ENCODE measurements around the gene STK24. TPM values are rescaled to one million over a fixed set of nuclear protein-coding genes. Genes with fewer than 3 reads are reported as not detected.

Gene STK24
- total RNA-seq, 1 experiment from 2014 or later = 84.8 TPM

DNA sequence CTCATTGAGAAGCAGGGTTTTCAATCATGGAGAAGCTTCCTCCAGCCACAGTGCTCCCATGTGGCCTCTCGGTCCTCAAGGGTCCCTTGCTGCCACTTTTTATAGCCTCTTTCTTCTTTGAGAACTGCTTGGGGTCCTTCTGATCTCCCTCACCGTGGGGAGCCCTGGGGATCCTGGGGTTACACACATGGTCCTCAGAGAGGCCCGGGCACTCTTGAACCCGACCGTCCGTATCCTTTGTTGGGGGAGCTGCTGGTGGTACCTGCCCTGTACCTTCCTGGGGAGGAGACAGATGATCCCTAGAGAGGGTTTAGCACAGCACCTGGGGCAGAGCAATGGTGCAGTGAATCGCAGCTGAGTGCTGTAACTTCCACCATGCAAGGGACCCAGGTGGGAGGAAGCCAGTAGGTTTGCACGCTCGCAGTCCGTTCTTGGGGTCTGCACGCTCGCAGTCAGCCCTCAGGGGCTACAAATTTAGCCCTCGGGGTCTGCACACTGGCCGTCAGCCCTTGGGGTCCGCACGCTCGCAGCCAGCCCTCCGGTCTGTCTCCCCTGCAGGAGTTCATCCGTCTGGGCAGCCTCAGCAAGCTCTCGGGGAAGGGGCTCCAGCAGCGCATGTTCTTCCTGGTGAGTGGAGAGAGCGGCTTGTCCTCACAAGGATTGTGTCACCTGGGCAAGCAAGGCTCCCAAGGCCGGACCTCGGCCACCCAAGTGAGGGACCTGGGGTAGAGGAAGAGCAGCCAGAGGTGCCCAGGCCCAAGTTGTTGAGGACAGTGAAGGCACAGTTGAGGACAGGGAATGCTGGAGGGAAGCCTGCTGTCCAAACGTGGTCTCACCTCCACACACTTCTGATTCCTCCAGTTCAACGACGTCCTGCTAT is 138.4 kb downstream of the STK24 start:
- H3K9me3 ChIP-seq (ENCODE audit: low read depth, low read length, poor library complexity, severe bottlenecking) = no peaks in the 10 kb centered on the region
- no TSS peak for BruUV-seq (replicated peaks)
- H3K4me1 ChIP-seq (ENCODE audit: insufficient read depth, low read length, poor library complexity, severe bottlenecking) = no peaks in the 10 kb centered on the region
- no peak overlapping the region for H3K27ac ChIP-seq (ENCODE audit: low read depth, low read length, poor library complexity, severe bottlenecking)
- H3K36me3 ChIP-seq (ENCODE audit: insufficient read depth, low read length, poor library complexity, severe bottlenecking) = peaks cover 10% of the 10 kb centered on the region
- TF ChIP-seq CTCF (conservative IDR thresholded peaks at IDR 0.05; ENCODE audit: low read depth, low read length) (no peak), EZH2 (IDR thresholded peaks at IDR 0.05; ENCODE audit: borderline replicate concordance, low read depth, low read length, poor library complexity, severe bottlenecking) (no peak)
- H3K27me3 ChIP-seq (replicated peaks; ENCODE audit: insufficient read depth, low read depth, low read length, poor library complexity) = no peaks in the 10 kb centered on the region
- DNase-seq (ENCODE audit: low spot score) = no peak
- POLR2A ChIA-PET (ENCODE audit: low non-redundant PET) = interaction anchor here (0.6 kb wide), 1 partner anchor 491 kb away, joined by 3 read pairs; no protein-coding TSS in a partner anchor
- H3K4me3 ChIP-seq (ENCODE audit: low read depth, low read length, poor library complexity, severe bottlenecking) = no peak overlapping the region
- intact Hi-C loops (cut with micrococcal nuclease; ENCODE audit: unreplicated experiment) = loop anchor here (10.0 kb wide), 1 partner anchor 584 kb away; no protein-coding TSS in a partner anchor
- CTCF ChIA-PET = no interaction called here

GRCh38 chr13:98436233-98436910 is 140.5 kb downstream of the STK24 start:
- Histone ChIP-seq H3K9me3 (ENCODE audit: low read depth, low read length, poor library complexity, severe bottlenecking) (no peaks in the 10 kb centered on the region), H3K27me3 (replicated peaks; ENCODE audit: insufficient read depth, low read depth, low read length, poor library complexity) (no peaks in the 10 kb centered on the region), H3K36me3 (ENCODE audit: insufficient read depth, low read length, poor library complexity, severe bottlenecking) (peaks cover 9% of the 10 kb centered on the region), H3K4me1 (ENCODE audit: insufficient read depth, low read length, poor library complexity, severe bottlenecking) (no peaks in the 10 kb centered on the region), H3K4me3 (ENCODE audit: low read depth, low read length, poor library complexity, severe bottlenecking) (no peak overlapping the region), H3K27ac (ENCODE audit: low read depth, low read length, poor library complexity, severe bottlenecking) (no peak overlapping the region)
- no peak for DNase-seq (ENCODE audit: low spot score)
- POLR2A ChIA-PET (ENCODE audit: low non-redundant PET) = no interaction called here
- CTCF ChIA-PET = no interaction called here
- intact Hi-C loops (cut with micrococcal nuclease; ENCODE audit: unreplicated experiment) = loop anchor here (10.0 kb wide), 1 partner anchor 582 kb away; no protein-coding TSS in a partner anchor
- no TSS peak for BruUV-seq (replicated peaks)
- TF ChIP-seq EZH2 (IDR thresholded peaks at IDR 0.05; ENCODE audit: borderline replicate concordance, low read depth, low read length, poor library complexity, severe bottlenecking) (no peak), CTCF (conservative IDR thresholded peaks at IDR 0.05; ENCODE audit: low read depth, low read length) (no peak)

GRCh38 chr13:98435376-98435775 is 141.5 kb downstream of the STK24 start:
- H3K4me1 ChIP-seq (ENCODE audit: insufficient read depth, low read length, poor library complexity, severe bottlenecking) = no peaks in the 10 kb centered on the region
- CTCF ChIA-PET = no interaction called here
- POLR2A ChIA-PET (ENCODE audit: low non-redundant PET) = no interaction called here
- TF ChIP-seq EZH2 (IDR thresholded peaks at IDR 0.05; ENCODE audit: borderline replicate concordance, low read depth, low read length, poor library complexity, severe bottlenecking) (no peak), CTCF (conservative IDR thresholded peaks at IDR 0.05; ENCODE audit: low read depth, low read length) (no peak)
- DNase-seq (ENCODE audit: low spot score) = no peak
- no peak overlapping the region for H3K4me3 ChIP-seq (ENCODE audit: low read depth, low read length, poor library complexity, severe bottlenecking)
- no TSS peak for BruUV-seq (replicated peaks)
- no peak overlapping the region for H3K27ac ChIP-seq (ENCODE audit: low read depth, low read length, poor library complexity, severe bottlenecking)
- peaks cover 8% of the 10 kb centered on the region for H3K36me3 ChIP-seq (ENCODE audit: insufficient read depth, low read length, poor library complexity, severe bottlenecking)
- H3K9me3 ChIP-seq (ENCODE audit: low read depth, low read length, poor library complexity, severe bottlenecking) = no peaks in the 10 kb centered on the region
- H3K27me3 ChIP-seq (replicated peaks; ENCODE audit: insufficient read depth, low read depth, low read length, poor library complexity) = no peaks in the 10 kb centered on the region
- intact Hi-C loops (cut with micrococcal nuclease; ENCODE audit: unreplicated experiment) = loop anchor here (10.0 kb wide), 1 partner anchor 581 kb away; no protein-coding TSS in a partner anchor

Measured in A673 (cell line).